Measurements from ENCODE around the gene DMRTC1.
"Not testable (repeated sequence)": the region's sequence is repeated elsewhere in the genome, so short reads cannot be mapped to it uniquely, and the experiment has no call there.

The DMRTC1 gene

GRCh38 chrX:72830701-72831100 lies 112.9 kb downstream of the DMRTC1 start:
- not testable (repeated sequence) for H3K4me3 Mint-ChIP-seq, H3K27me3 Mint-ChIP-seq

More at GRCh38 chrX:72830701-72831100, 112.9 kb downstream of the DMRTC1 start:
- H3K27ac Mint-ChIP-seq; H3K9me3 Mint-ChIP-seq; H3K4me1 Mint-ChIP-seq (ENCODE audit: low read depth); H3K36me3 Mint-ChIP-seq (ENCODE audit: low read depth): not testable (repeated sequence)

Measured in stimulated activated naive CD8-positive, alpha-beta T cell treated with anti-CD3 and anti-CD28 coated beads, Interleukin-15, Interleukin-2, amounts not matched to agents 100 ng/mL and 50 ng/mL, for 24 hours (primary cell).